Ishikawa (cell line): ENCODE measurements around the gene BTBD16.

Experiments
- CREB1 ChIP-seq: IDR thresholded peaks from 2 replicates; pipeline ENCODE4 v1.6.1; 2012; ENCODE audit warnings: low read depth
- EP300 ChIP-seq: IDR thresholded peaks from 2 replicates; pipeline ENCODE4 v1.6.1; 2012; ENCODE audit warnings: borderline replicate concordance
- RAD21 ChIP-seq: IDR thresholded peaks from 2 replicates; pipeline ENCODE4 v1.6.1; 2012; ENCODE audit warnings: low read depth
- TAF1 ChIP-seq: IDR thresholded peaks from 2 replicates; pipeline ENCODE4 v1.6.1; 2012; ENCODE audit warnings: low read depth, mild to moderate bottlenecking
- TCF12 ChIP-seq: IDR thresholded peaks from 2 replicates; pipeline ENCODE4 v1.6.1; 2012; ENCODE audit warnings: low read depth
- TEAD4 ChIP-seq: IDR thresholded peaks from 2 replicates; pipeline ENCODE4 v1.6.1; 2012
- YY1 ChIP-seq: IDR thresholded peaks from 2 replicates; pipeline ENCODE4 v1.6.1; 2012; ENCODE audit warnings: low read depth
- TF ChIP-seq, protein P1 (sequence below): IDR thresholded peaks from 2 replicates; pipeline ENCODE4 v1.6.1; 2012; ENCODE audit warnings: low read depth, mild to moderate bottlenecking

DNA sequence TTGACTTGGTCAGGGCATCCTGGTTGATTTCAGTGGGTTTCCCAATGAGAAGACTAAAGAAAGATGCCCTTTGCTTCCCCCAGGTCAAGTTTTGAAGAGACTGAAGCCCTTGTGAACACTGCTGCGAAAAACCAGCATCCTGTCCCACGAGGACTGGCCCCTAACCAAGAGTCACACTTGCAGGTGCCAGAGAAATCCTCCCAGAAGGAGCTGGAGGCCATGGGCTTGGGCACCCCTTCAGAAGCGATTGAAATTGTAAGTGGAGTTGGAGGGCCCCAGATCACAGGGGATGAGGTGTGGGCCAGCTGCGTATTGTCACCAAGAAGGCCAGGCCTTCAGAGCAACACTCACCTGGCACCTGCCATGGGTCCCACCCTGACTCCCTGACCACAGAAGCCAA lies 43.3 kb upstream of the BTBD16 start:
- TF ChIP-seq TCF12 = no peak
- TF ChIP-seq EP300 = no peak
- TF ChIP-seq, protein P1, sequence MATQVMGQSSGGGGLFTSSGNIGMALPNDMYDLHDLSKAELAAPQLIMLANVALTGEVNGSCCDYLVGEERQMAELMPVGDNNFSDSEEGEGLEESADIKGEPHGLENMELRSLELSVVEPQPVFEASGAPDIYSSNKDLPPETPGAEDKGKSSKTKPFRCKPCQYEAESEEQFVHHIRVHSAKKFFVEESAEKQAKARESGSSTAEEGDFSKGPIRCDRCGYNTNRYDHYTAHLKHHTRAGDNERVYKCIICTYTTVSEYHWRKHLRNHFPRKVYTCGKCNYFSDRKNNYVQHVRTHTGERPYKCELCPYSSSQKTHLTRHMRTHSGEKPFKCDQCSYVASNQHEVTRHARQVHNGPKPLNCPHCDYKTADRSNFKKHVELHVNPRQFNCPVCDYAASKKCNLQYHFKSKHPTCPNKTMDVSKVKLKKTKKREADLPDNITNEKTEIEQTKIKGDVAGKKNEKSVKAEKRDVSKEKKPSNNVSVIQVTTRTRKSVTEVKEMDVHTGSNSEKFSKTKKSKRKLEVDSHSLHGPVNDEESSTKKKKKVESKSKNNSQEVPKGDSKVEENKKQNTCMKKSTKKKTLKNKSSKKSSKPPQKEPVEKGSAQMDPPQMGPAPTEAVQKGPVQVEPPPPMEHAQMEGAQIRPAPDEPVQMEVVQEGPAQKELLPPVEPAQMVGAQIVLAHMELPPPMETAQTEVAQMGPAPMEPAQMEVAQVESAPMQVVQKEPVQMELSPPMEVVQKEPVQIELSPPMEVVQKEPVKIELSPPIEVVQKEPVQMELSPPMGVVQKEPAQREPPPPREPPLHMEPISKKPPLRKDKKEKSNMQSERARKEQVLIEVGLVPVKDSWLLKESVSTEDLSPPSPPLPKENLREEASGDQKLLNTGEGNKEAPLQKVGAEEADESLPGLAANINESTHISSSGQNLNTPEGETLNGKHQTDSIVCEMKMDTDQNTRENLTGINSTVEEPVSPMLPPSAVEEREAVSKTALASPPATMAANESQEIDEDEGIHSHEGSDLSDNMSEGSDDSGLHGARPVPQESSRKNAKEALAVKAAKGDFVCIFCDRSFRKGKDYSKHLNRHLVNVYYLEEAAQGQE = no peak
- TF ChIP-seq TAF1 = no peak
- TF ChIP-seq RAD21 = no peak
- TF ChIP-seq TEAD4 = no peak
- no peak for TF ChIP-seq YY1
- TF ChIP-seq CREB1 = no peak
